ENCODE data around the gene RSRC1. TPM values are rescaled to one million over a fixed set of nuclear protein-coding genes. Genes with fewer than 3 reads are reported as not detected.
"Not testable (repeated sequence)": the region's sequence is repeated elsewhere in the genome, so short reads cannot be mapped to it uniquely, and the experiment has no call there.

RSRC1 gene
- total and polyA plus RNA-seq, 7 donors, result 14.9 to 60.7 (median 41.0) TPM

- TF ChIP-seq EP300 (IDR thresholded peaks at IDR 0.05) (no peak), POLR2AphosphoS5 (IDR thresholded peaks at IDR 0.05) (no peak)
- H3K4me1 ChIP-seq, result no peaks in the 10 kb centered on the region
- WGBS, 2 donors, result 49 to 66% methylated on average over 4 of the region's 4 CpGs
- H3K4me3 ChIP-seq, result no peak overlapping the region
- no peak overlapping the region for H3K27ac ChIP-seq
- DNase-seq, result no peak
- intact Hi-C loops (cut with DNase I), result no loop called here
- H3K9me3 ChIP-seq, result no peaks in the 10 kb centered on the region
- no peaks in the 10 kb centered on the region for H3K27me3 ChIP-seq
- H3K36me3 ChIP-seq, result no peaks in the 10 kb centered on the region
Observed at GRCh38 chr3:158407844-158408517, 298.1 kb downstream of the RSRC1 start.

GRCh38 chr3:158408518-158408897, 298.6 kb downstream of the RSRC1 start:
- not testable (repeated sequence) for H3K9me3 ChIP-seq, H3K4me1 ChIP-seq, DNase-seq

GRCh38 chr3:158418035-158418434, 308.1 kb downstream of the RSRC1 start:
- DNase-seq, result no peak
- TF ChIP-seq POLR2AphosphoS5 (IDR thresholded peaks at IDR 0.05), result no peak
- TF ChIP-seq POLR2A (IDR thresholded peaks at IDR 0.05), result no peak
- TF ChIP-seq EP300 (IDR thresholded peaks at IDR 0.05), result no peak
- TF ChIP-seq CTCF (IDR thresholded peaks at IDR 0.05), result no peak
- no peaks in the 10 kb centered on the region for H3K9me3 ChIP-seq
- no peaks in the 10 kb centered on the region for H3K27me3 ChIP-seq
- intact Hi-C loops (cut with DNase I), result no loop called here
- no peak overlapping the region for H3K27ac ChIP-seq
- H3K36me3 ChIP-seq, result no peaks in the 10 kb centered on the region
- no peak overlapping the region for H3K4me3 ChIP-seq
- H3K4me1 ChIP-seq, result no peaks in the 10 kb centered on the region

More at GRCh38 chr3:158408518-158408897, 298.6 kb downstream of the RSRC1 start:
- intact Hi-C loops (cut with DNase I); H3K4me3 ChIP-seq; H3K27ac ChIP-seq; H3K27me3 ChIP-seq; H3K36me3 ChIP-seq: not testable (repeated sequence)
- WGBS, 2 donors, result 85 to 89% methylated on average over 5 of the region's 5 CpGs

GRCh38 chr3:158419820-158420653, 310.1 kb downstream of the RSRC1 start:
- Histone ChIP-seq H3K27ac (no peak overlapping the region), H3K4me3 (no peak overlapping the region), H3K36me3 (no peaks in the 10 kb centered on the region), H3K9me3 (no peaks in the 10 kb centered on the region), H3K4me1 (no peaks in the 10 kb centered on the region), H3K27me3 (no peaks in the 10 kb centered on the region)
- no peak for DNase-seq
- intact Hi-C loops (cut with DNase I), result no loop called here
- 59 to 74% methylated on average over 5 of the region's 5 CpGs for WGBS, 2 donors
- TF ChIP-seq POLR2A (IDR thresholded peaks at IDR 0.05), result no peak
- no peak for TF ChIP-seq POLR2AphosphoS5 (IDR thresholded peaks at IDR 0.05)
- no peak for TF ChIP-seq EP300 (IDR thresholded peaks at IDR 0.05)
- TF ChIP-seq CTCF (IDR thresholded peaks at IDR 0.05), result no peak

GRCh38 chr3:158420654-158421396, 310.9 kb downstream of the RSRC1 start:
- DNase-seq, result no peak
- no peak overlapping the region for H3K4me3 ChIP-seq
- TF ChIP-seq EP300 (IDR thresholded peaks at IDR 0.05) (no peak), CTCF (IDR thresholded peaks at IDR 0.05) (no peak), POLR2A (IDR thresholded peaks at IDR 0.05) (no peak), POLR2AphosphoS5 (IDR thresholded peaks at IDR 0.05) (no peak)
- H3K4me1 ChIP-seq, result no peaks in the 10 kb centered on the region
- intact Hi-C loops (cut with DNase I), result no loop called here
- no peaks in the 10 kb centered on the region for H3K9me3 ChIP-seq
- H3K36me3 ChIP-seq, result no peaks in the 10 kb centered on the region
- H3K27me3 ChIP-seq, result no peaks in the 10 kb centered on the region
- 78 to 87% methylated on average over 3 of the region's 3 CpGs for WGBS, 2 donors
- H3K27ac ChIP-seq, result no peak overlapping the region

Measured in sigmoid colon (tissue), 7 donors.